Measurements from ENCODE around the gene CFAP57. TPM values are rescaled to one million over a fixed set of nuclear protein-coding genes. Genes with fewer than 3 reads are reported as not detected.

Gene CFAP57
- total RNA-seq, 1 experiment from 2014 or later = 1.1 TPM

DNA sequence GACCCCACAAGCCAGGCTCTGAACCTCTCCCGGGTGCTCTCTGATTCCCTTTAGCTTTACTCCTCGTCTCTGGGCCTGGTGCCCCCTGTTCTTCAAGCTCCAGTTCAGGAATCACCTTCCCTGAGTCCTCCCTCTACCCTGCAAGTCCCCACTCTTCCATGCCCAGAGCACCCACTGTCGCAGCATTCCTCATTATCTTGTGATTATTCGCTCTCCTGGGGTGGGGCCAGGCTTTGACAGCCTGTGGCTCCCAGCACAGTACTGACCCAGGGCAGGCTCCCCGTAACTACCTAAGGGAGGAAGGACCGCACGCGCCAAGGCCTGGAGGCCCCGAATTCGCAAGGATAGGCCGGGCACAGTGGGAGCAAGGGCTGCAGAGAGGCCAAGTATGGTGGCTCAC, 114.0 kb downstream of the CFAP57 start:
- DNase-seq (ENCODE audit: low spot score) = no peak
- in situ Hi-C loops (cut with HindIII; ENCODE audit: low sequenced_read_pairs) = no loop called here

DNA sequence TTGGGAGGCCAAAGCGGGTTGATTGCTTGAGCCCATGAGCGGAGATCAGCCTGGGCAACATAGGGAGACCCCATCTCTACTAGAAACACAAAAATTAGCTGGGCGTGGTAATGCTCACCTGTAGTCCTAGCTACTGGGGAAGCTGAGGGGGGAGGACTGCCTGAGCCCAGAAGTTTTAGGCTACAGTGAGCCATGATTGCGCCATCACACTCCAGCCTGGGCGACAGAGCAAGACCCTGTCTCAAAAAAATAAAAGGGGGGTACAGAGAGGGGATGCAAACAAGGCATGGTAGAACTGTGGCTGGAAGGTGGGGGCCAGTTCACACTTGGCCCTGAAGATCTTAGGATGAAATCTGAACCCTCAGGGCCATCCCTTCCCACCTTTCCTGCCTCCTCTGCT, 114.4 kb downstream of the CFAP57 start:
- in situ Hi-C loops (cut with HindIII; ENCODE audit: low sequenced_read_pairs) = no loop called here
- no peak for DNase-seq (ENCODE audit: low spot score)

DNA sequence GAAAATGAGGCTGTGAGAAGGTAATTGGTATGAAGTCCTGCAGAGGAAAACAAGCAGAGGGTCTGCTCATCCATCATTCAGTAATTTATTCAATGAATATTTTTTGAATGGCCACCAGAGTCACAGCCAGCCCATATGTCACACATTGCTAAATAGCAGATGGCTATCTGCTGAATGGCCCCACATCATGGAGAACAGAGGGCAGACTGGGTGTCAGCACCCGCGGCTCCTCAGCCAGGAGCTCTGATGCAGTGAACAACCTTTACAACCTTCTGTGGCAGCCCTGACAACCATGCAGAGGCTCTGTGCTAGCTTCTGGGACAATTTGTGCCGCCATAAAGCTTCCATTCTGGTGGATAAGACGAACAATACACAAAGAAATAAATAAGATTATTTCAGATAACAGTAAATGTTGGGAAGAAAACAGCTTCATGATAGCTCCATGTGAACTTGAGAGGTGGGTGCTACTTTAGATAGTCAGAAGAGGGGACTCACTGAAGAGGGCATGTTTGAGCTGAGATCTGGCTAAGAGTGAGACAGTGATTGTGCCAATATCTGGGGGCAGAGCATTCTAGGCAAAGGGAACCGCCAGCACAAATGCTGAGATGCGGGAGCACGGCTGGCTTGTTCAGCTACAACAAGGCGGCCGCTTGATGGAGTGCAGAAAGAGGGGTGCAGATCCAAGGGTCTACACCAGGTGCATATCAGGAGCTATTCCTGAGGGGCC, 116.1 kb downstream of the CFAP57 start:
- in situ Hi-C loops (cut with HindIII; ENCODE audit: low sequenced_read_pairs) = no loop called here
- DNase-seq (ENCODE audit: low spot score) = peak; percentile 81

DNA sequence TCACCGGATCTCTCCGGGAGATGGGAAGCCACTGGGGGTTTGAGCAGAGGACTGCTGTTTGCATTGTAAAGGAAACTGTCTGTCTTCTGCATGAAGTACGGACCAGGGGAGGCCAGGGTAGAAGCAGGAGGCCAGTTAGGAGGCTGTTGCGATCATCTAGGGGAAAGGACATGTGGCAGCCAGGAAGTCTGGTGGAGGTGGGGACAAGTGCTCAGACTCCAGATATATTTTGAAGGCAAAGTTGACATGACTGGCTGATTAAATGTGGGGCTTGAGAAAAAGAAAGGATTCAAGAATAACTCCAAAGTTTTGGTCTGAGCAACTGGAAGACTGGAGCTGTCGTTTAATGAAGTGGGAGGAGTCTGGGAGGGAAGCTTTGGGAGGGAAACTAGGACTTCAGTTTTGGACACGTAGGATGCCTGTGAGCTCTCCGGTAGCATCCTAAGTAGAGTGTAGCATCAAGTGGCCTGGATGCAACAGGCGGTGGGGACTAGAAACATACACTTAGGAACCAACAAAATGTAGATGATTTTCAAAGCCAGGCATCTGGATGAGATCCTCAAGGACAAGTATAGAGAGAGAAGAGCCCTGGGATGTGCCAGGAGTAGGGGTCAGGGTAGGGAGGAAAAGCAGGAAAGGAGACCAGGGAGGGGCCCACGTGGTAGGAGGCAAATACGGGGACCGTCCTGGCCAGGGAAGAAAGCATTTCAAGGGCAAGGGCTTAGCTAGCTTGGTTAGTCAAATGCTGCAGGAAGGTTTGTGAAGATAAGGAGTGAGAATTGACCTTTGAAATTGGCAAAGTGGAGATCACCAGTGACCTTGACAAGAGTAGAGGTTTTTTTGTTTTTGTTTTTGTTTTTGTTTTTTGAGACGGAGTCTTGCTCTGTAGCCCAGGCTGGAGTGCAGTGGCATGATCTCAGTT, 116.9 kb downstream of the CFAP57 start:
- in situ Hi-C loops (cut with HindIII; ENCODE audit: low sequenced_read_pairs) = no loop called here

DNA sequence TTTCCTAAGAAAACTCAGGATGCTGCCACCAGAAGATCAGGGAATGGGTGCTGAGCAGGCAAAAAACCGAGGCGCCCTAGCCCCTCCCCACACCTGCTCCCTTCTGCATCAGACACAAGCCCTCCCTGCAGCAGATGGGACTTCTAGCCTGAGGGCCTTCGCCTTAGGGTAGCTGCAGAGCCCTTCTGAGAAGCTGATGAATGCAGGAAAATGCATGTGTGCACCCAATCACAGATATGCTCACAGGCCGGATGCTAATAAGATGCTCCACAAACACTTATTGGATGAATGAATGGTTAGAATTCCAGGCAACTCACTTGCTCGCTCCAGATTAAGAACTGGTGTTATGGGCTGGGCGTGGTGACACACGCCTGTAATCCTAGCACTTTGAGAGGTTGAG, 120.1 kb downstream of the CFAP57 start:
- DNase-seq (ENCODE audit: low spot score) = no peak
- in situ Hi-C loops (cut with HindIII; ENCODE audit: low sequenced_read_pairs) = no loop called here

More for the DNA sequence above, 116.9 kb downstream of the CFAP57 start:
- DNase-seq (ENCODE audit: low spot score) = no peak

DNA sequence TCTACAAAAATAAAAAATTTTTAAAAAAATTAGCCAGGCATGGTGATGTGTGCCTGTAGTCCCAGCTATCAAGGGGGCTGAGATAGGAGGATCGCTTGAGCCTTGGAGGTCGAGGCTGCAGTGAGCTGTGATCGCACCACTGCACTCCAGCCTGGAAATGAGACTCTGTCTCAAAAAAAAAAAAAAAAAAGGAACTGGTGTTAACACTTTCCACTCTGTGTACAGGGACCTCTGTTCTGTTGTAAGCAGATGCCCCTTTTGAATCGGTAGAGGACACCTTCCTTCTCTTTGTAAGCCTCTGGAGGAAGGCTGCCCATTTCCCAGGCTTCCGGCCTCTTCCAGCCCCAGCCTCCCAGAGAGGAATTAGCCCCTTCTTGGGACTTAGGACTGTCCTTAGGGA, 120.5 kb downstream of the CFAP57 start:
- in situ Hi-C loops (cut with HindIII; ENCODE audit: low sequenced_read_pairs) = no loop called here
- no peak for DNase-seq (ENCODE audit: low spot score)

DNA sequence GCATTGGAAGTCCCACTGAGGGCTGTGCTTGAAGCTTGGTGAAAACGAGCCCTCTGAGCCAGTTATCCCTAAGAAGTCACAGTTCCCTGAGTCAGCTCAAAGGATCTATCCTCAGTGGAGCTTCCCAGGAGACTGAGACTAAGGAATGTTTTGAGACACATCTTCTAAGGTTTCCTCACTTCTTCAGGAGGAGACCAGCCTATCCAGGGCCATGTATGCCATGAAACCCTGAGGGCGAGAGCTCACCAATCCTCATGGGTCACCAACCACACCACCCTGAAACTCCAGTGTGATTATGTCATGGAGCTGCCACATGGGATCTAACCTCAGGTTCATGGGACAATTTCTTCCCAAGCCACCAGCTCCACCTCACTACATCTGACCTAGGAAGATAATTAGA, 121.0 kb downstream of the CFAP57 start:
- in situ Hi-C loops (cut with HindIII; ENCODE audit: low sequenced_read_pairs) = no loop called here
- DNase-seq (ENCODE audit: low spot score) = no peak

DNA sequence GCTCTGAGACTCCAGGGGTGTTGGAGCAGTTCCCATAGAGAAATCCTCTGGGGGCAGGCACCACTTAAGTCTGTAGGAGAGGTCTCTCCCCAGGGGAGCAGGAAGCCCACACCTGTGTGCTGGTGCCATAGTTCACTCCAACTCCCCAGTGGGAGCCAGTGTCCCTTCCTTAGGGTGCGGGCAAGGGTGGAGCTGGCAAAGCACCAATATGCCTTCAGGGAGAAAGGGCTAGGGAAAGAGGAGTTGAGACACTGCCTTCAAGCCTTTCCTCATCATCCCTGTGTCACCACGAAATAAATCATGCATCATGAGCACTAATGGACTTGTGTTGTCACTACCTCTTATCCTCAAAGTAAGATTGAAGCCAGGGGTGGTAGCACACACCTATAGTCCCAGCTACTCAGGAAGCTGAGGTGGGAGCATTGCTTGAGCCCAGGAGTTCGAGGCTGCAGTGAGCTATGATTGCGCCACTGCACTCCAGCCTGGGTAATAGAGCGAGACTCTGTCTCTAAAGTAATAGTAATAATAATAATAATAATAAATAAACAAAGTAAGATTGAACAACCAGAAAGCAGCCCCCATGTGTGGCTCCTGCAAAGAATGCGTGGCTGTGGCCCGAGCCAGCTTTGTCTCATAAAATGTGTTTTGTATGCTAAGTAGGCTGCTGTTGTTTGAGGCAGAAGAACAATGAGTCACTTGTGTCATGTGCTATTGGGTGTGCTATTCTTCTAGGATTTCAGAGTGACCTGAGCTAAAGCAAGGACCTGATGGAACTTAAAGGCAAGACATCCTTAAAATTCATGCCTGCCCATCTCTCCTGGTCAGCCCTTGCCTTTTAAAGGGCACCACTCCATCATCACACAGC, 122.0 kb downstream of the CFAP57 start:
- DNase-seq (ENCODE audit: low spot score) = no peak
- in situ Hi-C loops (cut with HindIII; ENCODE audit: low sequenced_read_pairs) = no loop called here

DNA sequence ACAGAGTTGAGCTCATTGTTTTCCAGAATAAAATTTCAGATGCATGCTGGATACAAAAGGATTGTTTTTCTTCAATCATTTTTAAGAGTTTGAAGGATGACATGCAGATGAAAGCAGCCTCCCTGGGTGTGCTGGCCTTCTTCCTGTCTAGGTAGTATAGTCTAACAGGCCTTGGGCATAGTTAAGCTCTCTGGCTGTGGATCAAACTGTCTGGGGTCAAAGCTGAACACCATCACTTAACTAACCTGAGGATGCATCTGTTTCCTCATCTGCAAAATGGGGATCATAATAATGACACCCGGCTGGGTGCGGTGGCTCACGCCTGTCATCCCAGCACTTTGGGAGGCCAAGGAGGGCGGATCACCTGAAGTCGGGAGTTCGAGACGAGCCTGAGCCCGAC, 122.6 kb downstream of the CFAP57 start:
- no peak for DNase-seq (ENCODE audit: low spot score)
- in situ Hi-C loops (cut with HindIII; ENCODE audit: low sequenced_read_pairs) = no loop called here

DNA sequence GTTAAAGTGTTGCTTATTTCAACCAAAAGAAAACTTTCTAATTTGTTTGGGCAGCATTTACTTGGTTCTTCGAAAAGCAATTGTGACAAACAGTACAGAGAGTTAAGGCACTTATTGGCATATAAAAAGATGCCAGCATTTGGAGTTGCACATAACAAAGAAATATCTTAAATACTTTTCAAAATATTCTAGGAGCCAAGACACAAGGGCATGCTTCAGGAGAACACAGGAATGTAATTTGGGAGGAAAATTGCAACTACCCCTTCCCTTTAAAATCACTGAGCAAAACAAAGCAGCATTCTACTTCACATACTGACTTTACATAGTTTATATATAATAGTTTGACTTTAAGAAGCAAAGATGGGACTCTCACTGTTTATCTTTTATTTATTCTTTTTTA, 124.1 kb downstream of the CFAP57 start:
- DNase-seq (ENCODE audit: low spot score) = no peak
- in situ Hi-C loops (cut with HindIII; ENCODE audit: low sequenced_read_pairs) = no loop called here

DNA sequence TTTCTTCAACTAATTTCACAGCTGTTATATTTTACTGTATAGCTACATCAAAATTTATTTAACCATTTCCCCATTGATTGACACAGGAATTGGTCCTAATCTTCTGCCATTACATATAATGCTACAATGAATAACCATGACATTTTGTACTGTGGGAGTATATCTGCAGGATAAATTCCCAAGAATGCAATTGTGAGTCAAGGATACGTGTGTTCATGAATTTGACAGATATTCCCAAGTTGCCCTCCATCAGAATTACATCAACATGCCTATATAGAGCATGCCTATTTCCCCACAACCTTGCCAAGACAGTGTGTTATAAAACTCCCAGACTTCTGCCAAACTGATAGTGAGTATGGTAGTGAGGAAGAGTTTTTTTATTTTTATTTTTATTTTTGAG, 125.9 kb downstream of the CFAP57 start:
- in situ Hi-C loops (cut with HindIII; ENCODE audit: low sequenced_read_pairs) = no loop called here
- no peak for DNase-seq (ENCODE audit: low spot score)

DNA sequence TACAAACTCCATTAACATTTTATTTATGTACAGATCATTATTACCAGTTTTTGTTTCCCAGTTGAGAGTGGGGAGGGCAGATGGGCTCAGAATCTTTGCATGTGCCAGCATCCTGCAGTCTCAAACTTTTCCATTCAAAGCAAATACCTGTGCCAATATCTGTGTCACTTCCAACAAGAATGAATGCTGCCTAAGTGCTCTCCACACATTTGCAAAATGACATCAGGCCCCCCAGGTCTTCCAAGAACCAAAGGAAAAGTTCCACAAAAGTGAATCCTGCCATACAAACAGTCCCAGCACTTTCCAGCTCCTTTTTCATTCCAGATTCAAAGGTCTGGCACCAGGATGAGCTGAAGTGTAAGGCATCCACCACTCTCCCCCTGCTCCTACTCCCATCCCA, 127.0 kb downstream of the CFAP57 start:
- no peak for DNase-seq (ENCODE audit: low spot score)
- in situ Hi-C loops (cut with HindIII; ENCODE audit: low sequenced_read_pairs) = no loop called here

DNA sequence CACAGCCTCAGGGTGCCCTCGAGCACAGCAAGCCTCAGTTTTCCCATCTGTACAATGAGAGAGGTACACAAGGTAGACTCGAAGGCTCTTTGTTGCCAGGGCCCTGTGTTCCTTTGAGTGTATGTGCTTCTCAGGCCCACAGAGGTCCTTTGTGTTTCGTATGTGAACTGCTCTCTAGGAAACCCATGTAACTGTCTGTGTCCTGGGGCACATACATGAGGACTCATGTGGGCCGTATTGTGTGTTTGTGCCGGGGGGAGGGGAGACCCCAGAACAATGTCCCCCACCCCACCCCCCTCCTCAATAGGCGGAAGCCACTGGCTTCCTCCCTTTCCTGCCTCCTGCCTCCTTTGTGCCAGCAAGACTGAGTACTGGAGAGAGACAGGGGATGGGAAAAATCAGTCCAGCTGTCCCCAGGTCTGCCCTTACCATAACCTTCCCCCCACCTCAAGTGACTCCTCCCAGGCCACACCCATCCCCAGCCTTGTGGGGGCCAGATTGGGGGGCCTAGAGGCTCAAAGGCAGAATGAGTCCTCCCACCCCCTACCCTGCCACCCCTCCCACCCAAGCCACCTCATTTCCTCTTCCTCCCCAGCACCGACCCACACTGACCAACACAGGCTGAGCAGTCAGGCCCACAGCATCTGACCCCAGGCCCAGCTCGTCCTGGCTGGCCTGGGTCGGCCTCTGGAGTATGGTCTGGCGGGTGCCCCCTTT, 128.4 kb downstream of the CFAP57 start, which contains the start of gene TIE1:
Gene TIE1, plus strand, starts transcription at position 605 of the 717 bp plus-strand sequence. Its CDS starts 90 bp downstream, at position 695.
- in situ Hi-C loops (cut with HindIII; ENCODE audit: low sequenced_read_pairs) = no loop called here
- no peak for DNase-seq (ENCODE audit: low spot score)

DNA sequence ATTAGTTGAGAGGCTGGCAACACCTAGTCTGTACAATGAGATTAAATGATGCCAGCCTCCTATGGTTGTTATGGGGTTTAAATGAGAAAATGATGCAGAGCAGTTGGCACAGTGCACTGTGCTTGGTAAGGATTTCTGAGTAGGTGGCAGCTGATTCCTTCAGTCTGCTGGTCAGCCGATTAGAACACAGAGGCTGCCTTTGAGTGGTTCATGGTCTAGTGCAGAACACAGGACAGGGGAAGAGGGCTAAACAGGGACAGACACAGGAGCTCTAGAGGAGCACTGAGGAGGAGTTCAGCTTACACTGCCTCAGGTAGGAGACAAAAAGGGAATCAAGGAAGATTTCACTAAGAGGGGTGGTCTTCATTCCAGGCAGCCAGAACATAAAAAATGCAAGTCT, 130.1 kb downstream of the CFAP57 start:
- in situ Hi-C loops (cut with HindIII; ENCODE audit: low sequenced_read_pairs) = no loop called here
- no peak for DNase-seq (ENCODE audit: low spot score)

DNA sequence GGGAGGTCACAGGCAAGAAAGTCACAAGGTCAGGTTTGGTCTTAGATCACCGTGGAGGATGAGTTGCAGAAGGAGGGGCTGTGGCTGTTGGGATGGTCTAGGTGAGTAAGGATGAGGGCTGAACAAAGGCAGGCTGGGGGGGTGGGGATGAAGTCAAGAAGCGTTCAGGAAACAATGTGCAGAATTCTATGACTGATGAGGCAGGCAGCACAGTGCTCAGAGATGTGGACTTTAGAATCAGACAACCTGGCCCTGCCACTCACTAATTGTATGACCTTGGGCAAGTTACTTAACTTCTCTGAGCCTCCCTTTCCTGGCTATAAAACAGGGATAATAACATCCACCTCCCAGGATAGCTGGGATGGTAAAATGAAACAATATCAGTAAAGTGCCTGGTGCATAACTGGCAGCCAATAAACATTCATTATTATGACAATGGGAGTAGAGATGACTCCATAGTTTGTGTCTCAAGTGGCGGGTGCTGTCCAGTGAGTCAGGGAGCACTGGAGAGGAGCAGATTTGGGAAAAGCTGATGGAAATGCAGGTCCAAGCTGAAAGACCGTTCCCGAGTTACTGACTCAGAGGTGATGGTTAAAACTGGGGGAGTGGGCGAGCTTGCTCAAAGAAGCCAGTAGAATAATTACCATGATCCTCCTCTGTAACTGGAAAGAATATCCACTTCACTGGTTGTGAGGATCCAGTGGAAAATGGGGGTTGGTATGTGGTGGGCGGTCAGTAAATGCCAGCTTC, 130.8 kb downstream of the CFAP57 start:
- in situ Hi-C loops (cut with HindIII; ENCODE audit: low sequenced_read_pairs) = no loop called here
- DNase-seq (ENCODE audit: low spot score) = no peak

DNA sequence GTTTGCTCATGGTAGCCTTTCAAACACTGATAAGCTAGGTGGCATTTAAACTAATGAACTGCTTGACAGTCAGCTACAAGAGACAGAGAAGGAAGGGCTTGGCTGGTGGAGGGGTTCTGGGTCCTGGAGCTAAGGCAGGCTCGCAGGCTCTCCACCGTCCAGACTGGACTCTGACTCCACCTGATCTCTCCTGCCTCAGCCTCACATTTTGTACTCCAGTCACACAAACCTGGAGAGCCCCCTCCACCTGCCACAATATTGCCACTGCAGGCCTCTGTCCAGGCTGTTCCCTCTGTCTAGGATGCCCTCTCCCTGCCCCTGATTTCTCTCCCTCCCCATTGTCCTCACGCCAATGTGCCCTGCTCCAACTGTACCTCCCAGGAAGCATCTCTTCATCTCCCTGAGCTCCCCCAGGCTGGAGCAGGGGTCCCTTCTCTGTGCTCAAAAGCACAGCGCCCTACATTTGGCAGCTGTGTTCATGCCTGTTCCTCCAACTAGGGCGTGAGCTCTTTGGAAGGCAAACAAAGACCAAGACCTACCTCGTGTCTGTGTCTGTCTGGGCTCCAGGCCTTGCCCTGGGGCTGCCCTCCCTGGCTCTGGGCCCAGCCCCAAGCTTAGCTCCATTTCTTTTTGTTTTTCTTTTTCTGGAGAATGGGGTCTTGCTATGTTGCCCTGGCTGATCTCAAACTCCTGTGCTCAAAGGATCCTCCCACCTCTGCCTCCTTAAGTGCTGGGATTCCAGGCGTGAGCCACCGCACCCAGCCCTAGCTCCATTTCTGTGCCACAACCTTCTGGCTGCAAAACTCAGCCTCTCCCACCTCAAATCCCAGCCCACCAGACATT, 131.6 kb downstream of the CFAP57 start:
- in situ Hi-C loops (cut with HindIII; ENCODE audit: low sequenced_read_pairs) = no loop called here
- DNase-seq (ENCODE audit: low spot score) = no peak

Measured in G401 (cell line).